GM19023 (cell line): ENCODE results near the gene GNA12.
A peak's percentile ranks its signal among the peaks of the same experiment; 100 is the strongest.

Experiments used
- ATAC-seq: cut with Tn5 transposase; IDR thresholded peaks from one replicate; pipeline ENCODE4 v1.9.1; 2021; ENCODE audit warnings: mild to moderate bottlenecking, moderate library complexity; ENCODE audit not compliant: unreplicated experiment

The GNA12 gene, protein sequence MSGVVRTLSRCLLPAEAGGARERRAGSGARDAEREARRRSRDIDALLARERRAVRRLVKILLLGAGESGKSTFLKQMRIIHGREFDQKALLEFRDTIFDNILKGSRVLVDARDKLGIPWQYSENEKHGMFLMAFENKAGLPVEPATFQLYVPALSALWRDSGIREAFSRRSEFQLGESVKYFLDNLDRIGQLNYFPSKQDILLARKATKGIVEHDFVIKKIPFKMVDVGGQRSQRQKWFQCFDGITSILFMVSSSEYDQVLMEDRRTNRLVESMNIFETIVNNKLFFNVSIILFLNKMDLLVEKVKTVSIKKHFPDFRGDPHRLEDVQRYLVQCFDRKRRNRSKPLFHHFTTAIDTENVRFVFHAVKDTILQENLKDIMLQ

DNA sequence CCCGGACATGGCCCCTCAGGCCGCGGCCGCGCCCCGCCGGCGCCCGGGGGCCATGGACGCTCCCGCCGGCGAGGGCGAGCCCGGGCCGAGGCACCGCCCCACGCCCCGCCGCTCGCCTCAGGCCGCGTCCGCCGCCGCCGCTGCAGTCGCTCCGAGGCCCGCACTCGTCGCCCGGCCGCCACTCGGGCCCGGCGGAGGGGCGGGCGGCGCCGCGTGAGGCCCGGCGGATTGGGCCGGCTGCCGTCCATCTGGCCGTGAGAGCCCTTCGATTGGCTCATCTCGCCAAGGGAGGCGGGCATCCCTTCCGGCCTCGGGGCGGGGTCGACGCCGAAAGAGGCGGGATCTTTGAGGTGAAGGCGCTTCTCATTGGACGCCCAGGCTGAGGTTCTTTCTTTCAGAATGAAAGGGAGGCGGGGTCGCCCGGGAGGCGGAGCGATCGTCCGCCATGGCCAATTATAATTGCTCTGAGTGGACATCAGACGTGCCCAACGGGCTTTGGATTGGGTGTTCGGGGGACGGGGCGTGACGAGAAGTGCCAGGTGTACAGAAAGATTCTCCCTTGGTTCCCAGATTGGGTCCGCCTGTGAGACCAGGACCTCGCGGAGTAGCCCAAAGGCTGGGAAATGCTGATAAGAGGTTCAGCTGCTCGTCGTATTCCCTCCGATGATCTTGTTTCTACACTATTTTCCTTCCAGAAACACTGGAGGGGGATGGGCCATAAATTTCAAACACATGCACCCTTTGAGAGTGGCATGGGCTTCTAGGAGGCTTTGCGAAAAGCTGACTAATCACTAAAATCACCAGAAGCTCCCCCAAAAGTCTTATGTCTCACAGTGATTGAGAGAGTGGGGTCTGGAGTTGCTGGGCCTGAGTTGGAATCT lies at the start of gene GNA12:
Gene GNA12, minus strand, starts transcription at position 156 of the 881 bp plus-strand sequence. Its CDS starts 147 bp downstream, at position 9.
- peak; percentile 95 for ATAC-seq

DNA sequence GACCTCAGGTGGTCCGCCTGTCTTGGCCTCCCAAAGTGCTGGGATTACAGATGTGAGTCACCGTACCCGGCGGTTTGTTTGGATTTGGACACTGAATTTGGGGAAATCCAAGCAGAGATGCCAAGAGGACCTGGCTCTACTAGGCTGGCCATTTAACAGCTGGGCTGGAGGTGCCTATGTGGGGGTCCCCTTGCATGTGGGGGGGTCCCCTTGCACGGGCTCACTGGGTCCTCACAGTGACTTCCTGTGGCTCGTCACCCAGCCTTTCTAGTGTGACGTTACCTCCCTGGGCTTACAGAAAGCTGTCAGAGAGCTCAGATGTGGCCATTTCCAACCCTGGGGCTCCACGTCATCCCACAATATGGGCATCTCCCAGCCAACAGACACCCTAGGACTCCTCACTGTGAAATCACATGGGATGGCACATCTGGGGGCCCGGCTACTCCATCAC lies 49.3 kb upstream of the GNA12 start:
- no peak for ATAC-seq

DNA sequence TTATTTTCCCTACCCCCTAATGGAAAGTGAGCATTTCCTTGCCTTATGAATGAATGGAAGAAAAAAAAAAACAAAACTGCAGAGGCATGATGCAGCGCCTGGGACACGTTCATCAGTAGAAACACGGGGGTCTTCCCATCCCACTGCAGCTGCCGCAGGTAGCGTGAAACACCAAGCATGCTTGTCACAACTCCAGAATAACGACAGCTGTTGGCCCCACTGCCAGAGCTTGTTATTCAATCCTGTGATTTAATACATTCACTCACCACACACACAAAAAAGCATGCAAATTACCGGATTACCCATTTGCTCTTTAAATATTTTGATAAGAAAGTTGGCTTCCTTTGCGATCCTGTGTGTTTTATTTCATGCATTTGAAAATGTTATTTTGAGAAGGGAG lies 48.4 kb upstream of the GNA12 start:
- ATAC-seq, result no peak

DNA sequence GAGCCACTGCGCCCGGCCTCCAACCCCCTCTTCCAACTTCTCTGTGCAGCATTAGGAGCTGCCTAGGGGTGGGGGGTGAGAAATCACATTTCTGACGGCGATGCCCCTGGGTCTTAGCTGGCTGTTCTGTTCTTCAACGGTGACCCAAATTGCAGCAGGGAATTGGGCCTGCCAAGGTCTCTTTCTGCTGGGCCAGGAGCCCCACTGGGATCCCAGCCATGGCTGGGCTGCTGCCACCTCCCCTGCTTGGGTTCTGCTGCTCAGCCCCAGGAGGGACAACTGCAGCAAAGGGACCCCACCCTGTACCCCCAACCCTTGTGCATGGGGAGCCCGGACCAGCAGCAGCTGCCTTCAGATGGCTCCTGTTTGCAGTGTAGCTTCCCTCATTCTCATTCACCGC lies 43.7 kb upstream of the GNA12 start:
- ATAC-seq, result no peak

DNA sequence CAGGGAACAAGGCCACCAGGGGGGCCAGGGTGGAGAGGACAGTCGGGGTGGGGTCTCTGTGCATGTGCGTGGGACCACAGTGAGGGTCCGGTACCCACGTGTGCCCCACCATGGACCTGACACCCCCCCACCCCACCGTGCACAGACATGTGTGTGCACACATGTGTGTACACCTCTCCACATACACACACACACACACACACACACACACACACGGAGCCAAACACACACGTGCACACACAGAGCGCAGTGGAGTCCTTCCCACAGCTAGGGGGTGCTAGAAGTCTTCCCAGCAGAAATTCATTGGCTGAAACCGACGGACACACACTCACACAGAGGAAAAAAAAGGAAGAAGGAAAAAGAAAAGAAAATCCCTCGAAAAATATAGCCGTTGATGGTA lies 42.8 kb upstream of the GNA12 start:
- ATAC-seq, result no peak

DNA sequence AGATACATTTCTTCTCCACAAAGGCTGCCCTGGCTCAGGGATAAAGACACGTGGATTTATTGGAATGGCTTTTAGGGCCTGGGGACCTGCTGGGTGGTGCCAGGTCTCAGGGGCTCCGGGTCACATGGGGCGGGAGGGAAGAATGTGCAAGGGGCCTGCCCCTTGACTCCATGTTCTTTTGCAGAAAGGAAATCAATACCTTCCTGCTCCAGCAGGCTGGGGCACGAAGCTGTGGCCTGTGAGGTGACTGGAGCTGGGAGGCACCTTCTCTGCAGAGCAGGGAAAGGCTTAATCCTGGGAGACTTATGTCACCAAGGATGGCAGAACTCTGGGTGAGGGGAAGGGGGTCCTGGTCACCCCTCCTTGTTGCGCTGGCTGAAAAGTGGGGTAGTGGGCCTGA lies 42.3 kb upstream of the GNA12 start:
- no peak for ATAC-seq

DNA sequence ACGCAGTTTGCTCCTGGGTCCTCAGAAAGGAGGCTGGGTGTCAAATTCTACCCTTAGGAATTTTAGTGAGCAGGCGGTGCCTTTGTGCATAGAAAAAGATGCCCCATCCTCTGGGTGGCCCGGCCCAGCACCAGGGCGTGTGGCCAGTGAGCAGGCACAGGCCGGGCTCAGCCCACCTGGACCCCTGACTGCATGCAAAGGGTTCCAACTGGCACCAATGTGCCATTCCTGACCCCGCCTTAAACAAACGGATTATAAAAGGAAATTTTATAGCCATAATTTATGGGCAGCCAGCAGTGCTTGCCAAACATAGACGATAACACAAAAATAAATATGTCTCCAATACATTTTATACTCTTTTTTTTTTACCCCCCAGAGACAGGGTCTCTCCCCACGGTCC lies 40.1 kb upstream of the GNA12 start:
- no peak for ATAC-seq

DNA sequence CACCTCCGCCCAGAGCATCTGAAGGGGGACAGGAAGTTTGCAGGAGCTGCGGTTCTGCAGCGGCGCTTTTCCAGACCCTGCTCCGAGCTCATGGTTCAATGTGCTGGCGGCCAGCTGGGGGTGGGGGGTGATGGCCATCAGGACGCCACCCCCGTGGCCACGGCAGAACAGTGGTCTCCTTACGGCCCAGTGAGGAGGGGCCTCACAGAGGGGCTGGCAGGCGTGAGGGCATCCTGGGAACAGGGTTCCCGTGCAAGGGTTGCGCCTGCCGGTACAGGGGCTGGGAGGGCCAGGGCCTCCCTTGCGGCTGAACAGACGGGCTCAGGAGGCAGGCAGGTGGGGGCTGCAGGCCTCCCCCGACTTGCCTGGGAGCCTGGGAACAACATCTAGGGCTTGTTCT lies 39.0 kb upstream of the GNA12 start:
- no peak for ATAC-seq

DNA sequence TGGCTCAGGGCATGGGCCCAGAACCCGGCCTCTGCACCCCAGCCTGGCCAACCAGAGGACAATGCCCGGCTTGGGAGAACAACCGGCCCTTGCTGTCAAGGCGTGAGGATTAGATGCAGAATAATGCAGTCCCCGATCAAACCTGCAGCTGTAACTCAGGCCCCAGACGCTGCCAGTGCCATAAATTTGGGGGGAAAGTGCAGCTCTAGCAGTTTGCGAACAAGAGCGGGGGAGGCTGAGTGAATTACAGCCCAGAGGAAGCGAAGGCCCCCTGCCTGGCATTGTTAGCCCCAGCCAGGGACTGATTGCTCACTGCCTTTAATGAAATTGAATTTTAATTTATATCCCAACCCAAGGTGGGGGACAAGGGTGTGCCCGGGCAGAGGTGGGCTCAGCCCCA lies 38.0 kb upstream of the GNA12 start:
- ATAC-seq, result no peak

DNA sequence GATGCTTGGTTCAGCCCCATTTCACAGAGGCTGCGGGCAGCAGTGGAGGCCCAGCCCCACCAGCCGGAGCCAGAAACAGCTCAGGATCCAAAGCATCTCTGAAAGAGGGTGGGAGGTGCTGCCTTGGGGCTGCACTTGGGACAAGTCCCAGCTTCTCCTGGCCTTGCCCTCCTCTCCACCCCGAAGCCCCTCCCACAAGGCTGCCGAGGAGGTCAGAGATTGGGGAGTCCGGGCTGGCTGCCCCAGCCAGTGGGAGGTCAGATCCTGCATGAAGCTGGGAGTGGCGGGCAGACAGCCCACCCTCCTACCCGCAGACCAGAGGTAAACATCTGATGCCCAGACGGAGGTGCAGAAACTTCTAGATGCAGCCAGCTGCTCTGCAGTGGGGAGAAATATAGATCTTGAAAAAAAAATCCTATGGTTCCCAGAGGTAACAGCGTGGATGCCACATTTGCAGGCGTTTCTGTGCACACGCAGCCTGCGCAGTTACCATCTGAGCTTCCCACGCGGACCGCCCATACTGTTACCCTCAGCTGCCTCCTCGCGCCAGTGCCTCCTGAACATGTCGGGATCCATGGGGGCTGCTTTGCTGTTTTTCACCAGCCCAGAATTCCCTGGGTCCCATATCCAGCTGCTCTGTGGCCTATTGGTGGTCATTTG lies 36.9 kb upstream of the GNA12 start:
- ATAC-seq, result no peak

DNA sequence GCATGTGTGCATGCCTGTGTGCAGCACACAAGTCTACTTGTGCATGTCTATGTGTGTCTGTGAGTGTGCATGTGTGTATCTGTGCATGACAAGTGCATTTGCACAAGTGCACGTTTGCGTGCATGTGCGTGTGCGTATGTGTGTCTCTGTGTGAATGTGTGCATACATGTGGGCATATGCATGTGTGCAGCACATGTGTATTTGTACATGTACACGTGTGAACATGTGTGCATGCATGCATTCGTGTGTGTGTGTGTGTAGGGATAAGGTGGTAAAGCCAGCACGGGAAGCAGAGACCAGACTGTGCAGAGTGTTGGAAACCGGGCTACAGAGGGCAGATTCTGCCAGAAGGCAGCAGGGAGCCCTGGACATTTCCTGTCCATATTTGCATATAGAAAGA lies 35.9 kb upstream of the GNA12 start:
- no peak for ATAC-seq

DNA sequence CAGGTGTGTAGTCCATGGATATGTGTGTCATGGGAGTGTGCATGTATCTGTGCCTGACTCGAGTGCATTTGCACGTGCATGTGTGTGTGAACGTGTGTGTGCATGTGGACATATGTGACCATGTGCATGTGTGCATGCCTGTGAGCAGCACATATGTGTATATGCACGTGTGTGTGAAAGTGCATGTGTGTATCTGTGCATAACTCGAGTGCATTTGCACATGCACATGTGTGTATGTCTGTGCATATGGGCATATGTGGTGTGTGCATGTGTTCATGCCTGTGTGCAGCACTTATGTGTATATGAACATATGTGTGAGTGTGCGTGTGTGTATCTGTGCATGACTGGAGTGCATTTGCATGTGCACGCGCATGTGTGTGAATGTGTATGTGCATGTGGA lies 35.2 kb upstream of the GNA12 start:
- no peak for ATAC-seq

DNA sequence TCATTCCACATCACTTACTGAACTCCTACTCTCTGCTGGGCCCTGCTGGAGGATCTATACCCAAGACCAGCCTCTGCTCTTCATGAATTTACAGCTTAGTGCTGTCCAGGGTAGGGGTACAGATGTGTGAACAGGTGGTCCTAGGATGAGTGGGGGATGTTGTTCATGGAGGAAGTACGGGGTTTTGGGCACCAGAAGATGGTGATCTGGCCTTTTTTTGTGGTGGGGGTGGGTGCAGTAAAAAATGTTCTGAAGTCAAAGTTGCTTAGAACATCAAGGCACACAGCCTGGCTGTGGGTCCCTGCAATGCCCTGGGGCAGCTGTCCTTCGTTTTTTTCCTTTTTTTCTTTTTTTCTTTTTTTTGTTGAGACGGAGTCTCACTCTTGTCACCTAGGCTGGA lies 34.2 kb upstream of the GNA12 start:
- ATAC-seq, result no peak

DNA sequence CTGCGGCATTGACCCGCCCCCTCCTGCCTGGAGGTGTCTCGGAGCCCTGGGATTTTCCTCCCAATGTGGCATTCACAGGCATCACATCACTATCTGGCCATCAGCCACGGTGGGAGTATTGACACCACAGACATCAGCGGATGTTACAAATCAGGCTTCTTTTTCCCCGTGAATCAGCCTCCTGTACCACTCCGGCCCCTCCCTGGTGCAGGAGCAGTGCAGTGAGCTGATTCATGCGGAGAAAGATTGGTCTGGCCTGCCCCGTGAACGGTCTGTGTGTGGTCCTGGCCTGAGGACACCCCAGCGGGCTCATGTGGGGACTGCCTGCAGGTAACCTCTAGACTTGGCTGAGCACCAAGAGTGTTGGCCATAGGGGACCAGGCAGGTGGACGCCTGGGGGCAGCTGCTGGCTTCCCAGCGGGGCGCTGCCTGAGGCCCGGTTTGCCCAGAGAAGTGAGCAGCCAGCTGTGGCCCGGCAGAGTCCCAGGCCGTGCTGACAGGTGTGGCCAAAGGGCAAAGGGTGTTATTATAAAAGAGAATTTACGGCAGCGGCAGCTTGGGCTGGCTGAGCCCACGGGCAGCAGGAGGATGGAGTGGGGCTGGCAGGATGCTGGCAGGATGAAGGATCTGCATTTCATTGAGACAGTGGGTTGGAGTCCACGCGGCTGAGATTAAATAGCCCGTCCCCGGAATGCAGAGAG lies 32.1 kb upstream of the GNA12 start:
- ATAC-seq, result no peak

DNA sequence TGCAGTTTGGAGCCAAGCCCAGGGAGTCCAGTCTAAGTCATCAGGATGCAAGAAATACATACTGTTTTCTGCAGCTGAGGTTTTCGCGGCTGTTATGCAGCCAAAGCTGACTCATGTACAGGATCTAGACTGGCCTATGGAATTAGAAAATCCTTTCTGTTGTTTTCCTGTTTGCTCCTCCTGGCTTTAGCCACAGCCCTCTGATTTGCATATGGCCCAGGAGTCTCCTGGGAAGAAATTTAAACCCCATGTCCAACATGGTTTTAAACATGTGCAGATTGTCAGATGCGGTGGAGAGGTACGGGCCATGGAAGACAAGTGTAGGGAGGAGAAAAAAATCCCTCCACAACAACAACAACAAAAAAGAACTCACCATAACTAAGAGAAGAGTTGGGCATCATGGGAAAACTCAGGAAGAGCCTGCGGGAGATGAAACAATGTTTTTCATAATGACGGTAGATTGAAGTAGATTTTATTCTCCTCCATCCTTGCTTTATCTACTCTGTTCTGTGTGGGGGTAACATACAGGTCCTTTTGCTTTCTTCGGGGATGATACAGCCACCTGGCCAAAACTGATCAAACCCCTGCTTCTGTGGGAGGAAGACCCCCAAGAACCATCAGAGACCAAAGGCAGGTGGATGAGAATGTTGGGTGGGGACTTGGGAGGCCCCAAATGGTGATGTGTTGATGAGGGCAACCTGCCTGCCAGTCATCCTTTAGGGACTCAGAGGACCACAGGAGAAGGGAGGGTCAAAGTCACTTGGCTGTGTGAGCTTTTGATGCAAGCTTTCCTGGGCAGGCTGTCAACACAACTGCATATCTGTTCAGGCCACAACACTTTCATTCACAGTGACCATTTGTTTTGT lies 29.8 kb upstream of the GNA12 start:
- ATAC-seq, result no peak

DNA sequence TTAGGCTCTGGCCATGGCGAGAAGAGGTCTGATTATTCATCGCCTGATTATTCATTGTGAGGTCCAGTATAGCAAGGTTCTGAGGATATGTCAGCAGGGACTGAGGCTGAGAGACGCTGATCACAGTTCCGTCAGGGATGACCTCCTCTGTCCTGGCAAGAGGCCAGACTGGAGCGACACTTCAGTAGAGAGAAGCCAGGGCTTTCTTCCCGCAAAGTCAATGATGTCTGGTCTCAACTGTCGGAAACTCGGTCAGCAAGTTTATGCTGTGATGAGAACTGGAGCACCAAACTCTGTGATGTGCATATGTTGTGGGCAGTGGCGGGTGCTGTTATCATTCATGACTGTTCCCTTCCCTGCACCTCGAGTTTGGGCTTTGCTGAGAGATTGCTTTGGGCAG lies 29.0 kb upstream of the GNA12 start:
- no peak for ATAC-seq

DNA sequence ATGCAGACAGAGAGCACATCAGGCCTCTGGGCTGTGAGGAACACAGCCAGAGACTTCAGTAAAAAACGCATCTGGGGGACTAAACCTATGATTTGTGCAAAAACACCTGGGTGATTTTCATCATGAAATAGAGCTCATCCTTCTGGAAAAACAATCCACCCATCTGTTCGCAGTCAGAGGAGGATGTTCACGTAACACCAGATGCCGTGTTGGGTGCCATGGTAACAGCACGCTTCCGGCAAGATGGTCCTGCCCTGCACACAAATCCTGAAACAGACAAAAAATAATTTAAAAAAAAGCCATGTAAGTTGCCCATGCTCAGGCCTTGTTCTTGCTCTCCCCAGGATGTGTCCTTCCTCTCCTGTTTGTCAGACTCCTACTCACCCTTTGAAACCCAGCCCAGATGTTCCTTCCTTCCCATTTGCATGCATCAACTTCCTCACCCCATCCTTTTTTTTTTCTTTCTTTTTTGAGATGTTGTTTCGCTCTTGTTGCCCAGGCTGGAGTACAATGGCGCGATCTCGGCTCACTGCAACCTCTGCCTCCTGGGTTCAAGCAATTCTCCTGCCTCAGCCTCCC lies 28.3 kb upstream of the GNA12 start:
- no peak for ATAC-seq

DNA sequence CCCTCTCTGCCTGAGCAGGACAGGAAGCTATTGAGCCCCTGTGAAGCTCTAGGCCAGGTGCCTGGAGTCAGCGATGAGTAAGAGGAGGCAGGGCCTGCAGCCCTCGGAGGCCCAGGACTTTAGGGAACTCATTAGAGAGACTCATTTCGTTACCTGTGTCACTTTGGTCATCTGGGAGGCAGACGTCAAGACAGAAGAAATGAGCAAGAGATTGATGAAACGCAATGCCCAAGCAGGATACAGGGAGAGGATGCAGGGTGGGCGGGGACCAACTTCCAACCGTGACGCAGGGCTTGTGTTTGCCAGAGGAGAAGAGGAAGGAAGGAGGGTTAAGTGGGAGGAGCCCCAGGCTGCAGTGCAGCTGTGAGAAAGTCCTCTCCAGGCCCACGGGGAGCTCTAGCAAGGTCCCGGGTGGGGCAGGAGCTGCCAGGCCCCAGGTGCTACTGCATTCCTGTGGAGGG lies 26.4 kb upstream of the GNA12 start:
- no peak for ATAC-seq

DNA sequence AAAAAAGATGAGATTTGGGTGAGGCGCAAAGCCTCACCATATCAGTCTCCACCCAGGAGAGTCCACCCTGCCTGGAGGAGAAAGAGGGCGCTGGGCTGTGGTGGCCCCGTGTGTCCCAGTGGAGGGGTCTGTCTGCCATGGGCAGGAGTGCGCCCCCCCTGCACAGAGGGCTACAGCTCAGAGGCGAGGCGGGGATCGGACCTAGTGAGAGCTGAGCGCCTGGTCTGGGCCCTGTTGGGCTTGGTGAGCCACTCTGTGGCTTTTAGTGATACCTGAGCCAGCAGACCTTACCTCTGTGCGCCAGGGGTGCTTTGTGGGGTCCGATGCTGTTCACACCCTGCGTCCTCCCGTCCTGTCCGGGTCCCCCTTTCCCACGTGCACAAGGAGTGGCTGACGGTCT lies 25.9 kb upstream of the GNA12 start:
- no peak for ATAC-seq

DNA sequence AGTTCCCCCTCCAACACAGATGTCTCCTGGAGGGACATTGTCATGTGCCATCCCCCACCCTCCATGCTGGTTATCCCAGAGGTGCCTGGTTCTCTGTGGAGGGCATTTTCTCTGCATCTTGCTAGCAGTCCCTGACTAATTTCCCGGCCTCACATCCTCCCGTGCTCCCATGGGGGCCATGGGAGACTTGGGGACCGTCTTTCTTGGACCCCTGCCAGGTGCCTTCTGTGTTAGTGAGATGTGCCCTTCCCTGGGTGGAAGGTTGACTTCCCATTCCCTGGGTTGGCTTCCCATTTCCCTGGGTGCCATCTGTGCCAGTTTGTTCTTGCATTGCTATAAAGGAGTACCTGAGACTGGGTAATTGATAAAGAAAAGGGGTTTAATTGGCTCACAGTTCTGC lies 22.5 kb upstream of the GNA12 start:
- no peak for ATAC-seq
